Left renal pelvis (tissue), 4 donors: Measurements from ENCODE around the gene PTPRB. TPM values are rescaled to one million over a fixed set of nuclear protein-coding genes. Genes with fewer than 3 reads are reported as not detected.
A peak's percentile ranks its signal among the peaks of the same experiment; 100 is the strongest.

Experiments used
- DNase-seq, 4 donors: peaks; one replicate each; pipeline ENCODE4 v3.0.0-alpha.2; 2013; ENCODE audit warnings: low read depth in 4 of 4, low spot score in 3 of 4
- polyA plus RNA-seq, 4 donors: library from polyadenylated mRNA; unstranded; fragments of 120-200 nt; gene quantifications; one replicate each; pipeline ENCODE4 v1.2.1, GENCODE V29; 2013; ENCODE audit not compliant: insufficient read length in 4 of 4

The PTPRB gene
- polyA plus RNA-seq, 4 donors: 7.5 to 20.9 (median 16.5) TPM

DNA sequence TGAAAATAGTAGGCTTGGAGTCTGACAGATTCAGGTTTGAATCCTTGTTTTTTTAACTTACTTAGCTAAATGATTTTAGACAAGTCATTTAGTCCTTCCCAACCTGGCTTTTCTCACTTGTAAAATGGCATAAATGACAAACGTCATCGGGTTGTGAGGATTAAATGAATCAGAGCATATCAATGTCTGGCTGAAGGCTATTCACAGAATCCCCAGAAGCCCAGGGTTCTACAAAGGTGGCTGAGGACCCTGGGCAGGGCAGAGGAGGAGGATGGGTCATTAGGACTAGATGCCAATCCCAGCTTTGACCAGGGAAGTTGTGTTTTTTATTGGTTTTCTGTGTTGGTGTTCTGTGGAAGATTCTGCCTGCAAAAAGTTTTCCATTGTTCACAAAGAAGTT is 7.6 kb upstream of the PTPRB start:
- no peak for DNase-seq

DNA sequence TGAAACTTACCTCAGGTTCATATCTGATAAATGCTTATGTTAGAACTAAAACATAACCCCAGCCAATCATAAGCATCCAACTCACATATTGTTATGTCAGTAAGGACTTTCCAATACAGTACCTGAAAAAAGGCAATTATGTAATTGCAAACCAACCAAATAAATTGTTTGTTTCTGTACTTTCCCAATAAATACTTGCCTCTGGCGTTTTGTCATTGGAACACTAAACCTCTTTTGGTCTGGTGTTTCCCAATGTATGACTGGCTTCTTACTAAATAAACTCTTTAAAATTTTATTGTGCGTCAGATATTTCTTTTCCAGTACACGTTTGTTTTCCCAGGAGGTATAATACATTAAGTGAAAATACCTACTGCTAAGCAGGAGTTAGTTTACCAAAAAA is 6.7 kb upstream of the PTPRB start:
- DNase-seq: no peak

DNA sequence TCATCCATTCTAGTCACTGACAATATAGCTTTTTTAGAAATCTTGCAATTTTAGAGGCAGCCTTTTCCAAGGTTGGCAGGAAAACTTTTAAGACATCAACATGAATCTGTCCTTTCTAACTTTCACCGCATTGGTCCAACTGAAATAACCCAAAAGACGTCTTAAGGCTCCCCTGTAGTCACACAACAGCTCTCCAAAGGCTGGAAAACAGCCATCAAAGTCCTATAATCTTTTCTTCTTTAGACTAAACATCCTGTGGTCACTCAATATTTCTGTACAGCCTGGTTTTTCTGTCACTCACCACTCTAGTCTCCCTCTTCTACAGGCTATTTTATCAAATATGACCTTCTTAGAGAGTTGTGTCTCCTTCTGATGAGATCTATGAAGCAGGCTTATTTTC is 4.5 kb upstream of the PTPRB start:
- no peak for DNase-seq

DNA sequence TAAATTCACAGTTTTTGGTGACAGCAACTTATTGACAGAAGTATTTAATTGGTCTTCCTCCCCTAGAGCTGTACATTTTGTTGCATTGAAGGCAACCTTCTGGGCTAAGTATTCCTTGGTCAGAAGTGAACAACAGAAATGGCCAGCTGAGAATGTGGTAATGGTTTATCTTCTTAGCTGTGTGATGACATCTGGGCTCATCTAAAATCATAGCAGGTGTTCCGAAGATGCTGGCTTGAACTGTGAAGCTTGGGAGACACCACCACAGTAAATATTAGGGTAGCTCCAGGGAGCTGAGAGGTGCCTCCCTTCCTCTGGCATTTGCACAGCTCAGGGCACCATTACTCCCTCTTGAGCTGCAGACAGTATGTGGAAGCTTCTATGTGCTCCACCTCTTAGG is 3.7 kb upstream of the PTPRB start:
- no peak for DNase-seq

DNA sequence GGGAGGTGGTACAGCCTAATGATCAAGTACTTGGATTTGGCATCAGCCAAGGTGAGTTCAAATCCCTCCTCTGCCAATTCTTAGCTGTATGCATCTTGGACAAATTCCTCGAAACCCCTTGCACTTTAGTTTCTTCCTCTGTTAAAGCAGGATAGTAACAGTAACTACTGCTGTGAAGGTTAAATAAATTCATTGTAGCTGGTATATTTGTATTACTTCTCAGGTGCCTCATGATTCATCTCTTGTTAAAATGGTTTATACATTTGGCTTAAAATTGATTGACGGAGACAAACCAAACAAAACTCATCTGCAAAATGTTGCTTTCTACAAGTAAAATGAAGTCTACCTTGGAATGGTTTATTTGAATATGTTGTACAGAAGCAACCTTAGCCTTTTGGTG is 2.3 kb upstream of the PTPRB start:
- no peak for DNase-seq

DNA sequence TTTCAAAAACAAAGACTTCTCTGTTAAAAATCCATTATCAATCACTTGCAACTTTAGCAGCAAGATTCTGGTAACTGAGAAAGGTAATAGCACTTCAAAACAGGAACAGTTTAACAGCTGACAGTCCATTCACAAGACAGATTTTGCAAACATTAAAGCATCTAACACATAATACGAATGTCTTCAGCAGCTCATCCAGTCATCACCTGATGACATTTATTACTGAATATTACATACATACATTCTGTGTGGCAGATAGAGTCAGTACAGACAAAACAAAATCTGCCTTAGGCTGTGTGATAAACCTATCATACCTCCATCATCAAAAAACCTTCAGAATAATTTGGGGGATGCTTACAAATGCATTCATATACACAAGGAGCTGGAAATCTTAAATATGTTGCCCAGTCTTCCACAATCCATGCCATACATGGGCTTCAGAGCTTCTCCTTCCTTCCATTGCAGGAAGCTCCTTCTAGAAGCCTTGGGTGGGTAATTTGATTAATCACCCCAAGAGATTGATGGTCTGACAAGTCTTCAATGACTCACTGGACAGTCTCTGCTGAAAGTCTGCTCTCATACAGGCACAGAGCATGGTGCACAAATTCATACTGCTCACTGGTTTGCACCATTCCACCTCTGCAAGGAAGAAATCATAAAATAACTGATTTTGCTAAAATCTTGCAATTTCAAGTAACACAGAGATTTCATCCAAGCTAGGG is 1.6 kb upstream of the PTPRB start:
- no peak for DNase-seq

DNA sequence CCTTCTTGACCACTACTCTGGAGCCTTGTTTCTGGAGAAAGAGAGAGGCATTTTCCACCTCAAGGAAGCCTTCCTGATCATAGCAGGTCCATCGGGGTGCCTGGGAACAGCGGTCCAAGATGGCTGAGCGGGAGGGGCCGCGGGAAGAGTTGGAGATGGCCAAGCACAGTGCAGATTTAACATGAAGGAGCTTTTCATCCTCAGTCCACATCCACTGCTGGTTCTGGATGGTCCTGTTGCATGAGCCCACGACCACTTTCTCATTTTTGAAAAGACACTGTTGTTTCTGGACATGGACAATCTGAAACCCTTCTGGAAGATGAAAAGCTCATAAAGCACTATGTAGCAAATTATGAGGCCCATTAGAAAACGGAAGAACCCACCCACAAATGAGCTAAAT is 1.5 kb downstream of the PTPRB start:
- DNase-seq: no peak

DNA sequence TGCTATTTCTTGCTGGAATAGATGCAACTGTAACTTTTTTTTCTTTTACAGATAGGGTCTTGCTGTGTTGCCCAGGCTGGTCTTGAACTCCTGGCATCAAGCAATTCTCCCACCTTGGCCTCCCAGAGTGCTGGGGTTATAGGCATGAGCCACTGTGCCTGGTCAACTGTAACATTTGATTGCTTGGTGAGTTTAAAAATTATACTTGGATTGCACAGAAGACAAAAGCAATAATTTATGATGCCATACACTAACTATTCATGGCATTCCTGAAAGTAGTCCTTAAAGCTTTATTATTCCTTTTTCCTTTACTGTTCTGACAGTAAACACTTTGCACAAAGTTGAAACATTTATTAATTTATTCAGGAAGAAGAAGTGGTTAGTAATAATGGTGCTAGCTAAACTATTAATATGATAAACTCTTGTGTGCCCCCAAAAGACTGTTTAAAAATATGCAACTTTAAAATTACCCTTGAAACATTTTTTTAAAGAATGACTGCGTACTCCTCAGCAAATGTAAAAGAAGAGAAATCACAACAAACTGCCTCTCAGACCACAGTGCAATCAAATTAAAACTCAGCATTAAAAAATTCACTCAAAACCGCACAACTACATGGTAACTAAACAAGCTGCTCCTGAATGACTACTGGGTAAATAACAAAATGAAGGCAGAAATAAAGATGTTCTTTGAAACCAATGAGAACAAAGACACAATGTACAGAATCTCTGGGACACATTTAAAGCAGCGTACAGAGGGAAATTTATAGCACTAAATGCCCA is 8.3 kb downstream of the PTPRB start:
- DNase-seq: no peak

DNA sequence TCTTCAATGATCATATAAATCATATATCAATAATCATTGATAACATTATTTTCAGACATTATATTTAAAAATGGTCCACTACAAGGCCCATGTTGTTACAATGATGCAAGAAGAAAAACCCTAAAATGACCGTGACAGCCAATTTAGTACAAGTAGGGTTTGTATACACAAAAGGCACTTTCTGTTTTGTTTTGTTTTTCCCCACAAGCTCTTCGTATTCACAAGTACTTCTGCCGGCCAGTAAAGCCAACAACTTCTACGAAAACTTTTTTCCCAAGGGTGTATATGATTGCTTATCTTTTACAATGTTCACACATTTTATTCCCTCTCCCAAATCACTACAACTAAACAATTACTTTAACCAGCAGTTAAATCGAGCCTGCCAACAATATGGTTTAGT is 9.6 kb downstream of the PTPRB start:
- no peak for DNase-seq

DNA sequence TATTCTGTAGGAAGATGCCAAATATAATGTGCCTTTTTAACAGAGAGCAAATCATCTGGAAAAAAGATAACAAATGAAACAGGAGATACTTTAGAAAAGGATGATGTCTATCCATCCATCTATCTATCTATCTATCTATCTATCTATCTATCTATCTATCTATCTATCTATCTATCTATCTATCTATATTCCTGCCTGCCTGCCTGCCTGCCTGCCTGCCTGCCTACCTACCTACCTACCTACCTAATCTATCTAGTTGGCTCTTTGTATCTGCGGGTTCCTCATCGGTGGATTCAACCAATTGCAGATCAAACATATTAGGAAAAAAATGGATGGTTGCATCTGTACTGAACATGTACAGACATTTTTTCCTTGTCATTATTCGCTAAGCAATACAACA is 11.0 kb downstream of the PTPRB start:
- no peak for DNase-seq

DNA sequence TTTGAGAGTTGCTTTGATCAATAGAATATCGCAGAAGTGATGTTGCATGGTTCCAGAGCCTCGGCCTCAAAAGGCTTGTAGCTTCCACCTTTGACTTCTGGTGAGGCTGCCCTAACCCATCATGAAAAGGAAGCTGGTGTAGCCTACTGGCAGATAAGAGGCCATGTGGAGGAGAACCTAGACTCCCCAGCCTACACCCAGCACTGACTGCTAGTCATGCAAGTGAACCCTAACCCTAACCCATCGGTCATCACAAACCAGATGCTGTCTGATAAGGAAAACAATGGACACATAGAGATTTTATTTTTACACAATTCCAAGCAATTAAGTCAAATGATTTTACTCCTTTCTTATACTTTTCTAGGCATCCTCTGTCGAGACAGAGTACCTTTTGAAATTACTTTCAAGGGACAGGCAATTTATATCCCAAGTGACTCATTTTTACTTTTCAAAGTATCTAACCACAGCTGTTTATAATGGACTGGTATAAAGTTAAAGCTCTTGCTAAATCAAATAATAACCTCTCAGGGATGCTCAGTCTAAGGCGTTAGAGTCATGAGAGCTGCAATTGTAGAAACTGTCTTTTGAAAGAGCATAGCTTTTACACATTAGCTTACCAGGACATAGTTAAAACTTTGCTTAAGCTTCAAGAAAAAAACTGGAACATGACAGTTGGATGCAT is 17.6 kb downstream of the PTPRB start:
- DNase-seq: no peak

DNA sequence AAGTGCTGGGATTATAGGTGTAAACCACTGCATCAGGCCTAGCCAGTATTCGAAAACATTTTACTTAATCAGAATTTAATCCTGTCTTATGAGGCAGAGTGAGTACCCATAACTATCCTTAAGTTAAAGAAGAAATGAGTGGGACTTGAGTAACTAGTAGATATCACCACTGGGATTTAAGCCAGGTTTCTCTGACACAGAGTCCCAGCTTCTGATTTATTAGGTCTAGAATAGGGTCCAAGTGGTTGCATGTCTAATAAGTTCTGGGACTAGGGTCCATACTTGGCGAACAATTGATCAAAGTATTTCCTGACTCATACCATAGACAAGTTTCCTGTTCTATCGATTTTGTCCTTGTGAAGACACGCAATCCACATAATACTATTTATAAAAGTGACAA is 18.9 kb downstream of the PTPRB start:
- DNase-seq: no peak

DNA sequence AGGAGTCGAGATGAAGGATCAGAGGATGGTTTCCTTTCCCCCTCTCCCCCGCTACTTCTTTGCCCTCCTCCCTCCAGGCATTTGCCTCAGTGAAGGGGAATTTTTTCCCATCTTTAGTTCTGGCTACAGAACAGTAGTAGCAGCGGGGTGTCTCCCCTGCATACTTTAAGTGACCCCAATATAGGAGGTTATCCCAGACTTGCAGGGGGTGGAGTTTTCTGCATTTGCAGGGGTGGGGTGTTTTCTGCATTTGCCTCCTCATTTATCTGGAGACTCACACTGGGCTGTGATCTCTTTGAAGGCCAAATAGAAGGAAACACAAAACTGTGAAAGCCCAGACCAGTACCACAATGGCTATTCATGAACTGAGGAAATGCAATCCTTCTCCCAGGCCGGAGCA is 19.8 kb downstream of the PTPRB start:
- no peak for DNase-seq

DNA sequence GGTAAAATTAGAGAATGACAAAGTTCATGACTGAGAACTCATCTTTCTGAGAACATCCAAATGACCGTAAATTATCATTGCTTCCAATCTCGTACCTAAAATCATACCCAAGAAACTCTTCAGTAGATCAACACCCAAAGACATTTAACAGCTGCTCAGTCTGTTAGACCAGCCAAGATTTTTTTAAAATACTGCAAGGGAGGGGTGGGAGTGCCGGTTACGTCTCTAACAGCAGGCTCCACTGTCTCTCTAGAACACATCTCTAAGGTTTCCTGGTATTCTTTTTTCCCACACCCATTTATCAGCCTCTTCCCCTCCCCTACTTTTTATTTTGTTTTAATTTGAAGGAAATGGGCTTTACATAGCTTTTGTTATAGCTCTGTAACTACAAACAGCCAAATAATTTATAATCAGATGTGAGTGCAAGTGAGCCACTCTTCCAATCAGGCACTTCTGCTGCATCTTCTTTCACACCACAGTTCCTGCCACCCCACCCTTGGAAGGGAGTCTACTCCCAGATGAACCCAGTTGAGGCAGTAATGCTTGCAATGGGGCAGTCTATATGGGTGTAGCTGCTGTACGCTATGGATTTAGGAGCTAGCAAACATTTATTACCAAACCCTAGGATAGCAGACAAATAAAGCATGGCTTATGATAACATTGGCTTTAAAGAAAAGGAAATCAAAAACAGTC is 21.9 kb downstream of the PTPRB start:
- DNase-seq: no peak

DNA sequence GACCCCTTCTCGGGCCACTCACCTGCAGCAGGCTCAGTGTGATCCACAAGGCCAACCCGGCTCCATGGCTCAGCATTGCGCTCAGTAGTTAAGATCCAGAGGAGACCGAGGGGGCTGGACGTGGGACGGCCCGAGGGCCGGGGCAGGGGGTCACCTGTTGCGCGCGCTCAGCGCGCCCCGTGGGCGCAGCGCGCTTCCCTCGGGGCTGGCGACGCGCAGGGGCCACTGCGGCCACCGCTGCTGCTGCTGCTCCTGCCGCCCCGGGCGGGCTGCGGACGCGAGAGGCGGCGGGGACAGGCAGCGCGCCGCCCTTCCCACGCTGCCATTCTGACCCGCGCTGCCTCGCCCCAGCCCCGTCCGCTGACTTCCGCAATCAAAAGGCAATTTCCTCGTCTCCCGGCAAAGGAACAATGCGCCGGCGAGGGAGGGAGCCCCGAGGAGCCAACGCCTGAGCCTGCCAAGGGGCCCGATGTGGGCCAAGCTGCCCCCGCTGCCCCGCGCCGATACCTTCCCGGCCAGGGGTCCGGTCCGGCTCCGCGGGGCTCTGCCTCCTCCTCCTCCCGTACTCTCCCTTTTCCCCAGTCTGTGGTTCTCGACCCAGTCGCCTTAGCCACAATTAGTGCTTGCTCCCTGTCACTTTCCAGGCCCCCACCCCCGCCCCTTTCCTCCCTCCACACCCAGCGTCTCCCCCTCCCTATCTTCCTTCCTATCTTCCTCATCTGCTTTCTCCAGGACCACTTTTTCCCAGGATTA is 27.3 kb downstream of the PTPRB start:
- peak in 1 of 4 donors; percentile 11 for DNase-seq

DNA sequence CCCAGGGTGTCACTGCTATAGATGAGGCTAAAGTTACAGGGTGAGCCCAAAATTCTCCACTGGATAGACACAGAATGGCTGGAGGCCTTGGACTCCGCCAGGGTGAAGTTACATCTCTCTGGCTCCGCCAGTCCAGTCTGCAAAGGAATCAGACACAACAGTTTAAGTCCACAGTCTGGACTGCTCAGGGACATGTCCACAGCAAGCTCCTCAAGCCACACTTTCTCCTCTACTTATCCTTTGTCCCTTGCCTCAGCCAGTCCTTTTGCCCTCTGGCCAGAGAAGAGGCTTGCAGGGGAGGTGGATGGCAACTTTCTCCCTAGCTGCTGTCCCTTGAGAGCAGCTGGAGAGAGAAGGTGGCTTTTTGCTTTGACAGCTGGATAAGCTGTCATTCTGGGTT is 28.0 kb downstream of the PTPRB start:
- no peak for DNase-seq

DNA sequence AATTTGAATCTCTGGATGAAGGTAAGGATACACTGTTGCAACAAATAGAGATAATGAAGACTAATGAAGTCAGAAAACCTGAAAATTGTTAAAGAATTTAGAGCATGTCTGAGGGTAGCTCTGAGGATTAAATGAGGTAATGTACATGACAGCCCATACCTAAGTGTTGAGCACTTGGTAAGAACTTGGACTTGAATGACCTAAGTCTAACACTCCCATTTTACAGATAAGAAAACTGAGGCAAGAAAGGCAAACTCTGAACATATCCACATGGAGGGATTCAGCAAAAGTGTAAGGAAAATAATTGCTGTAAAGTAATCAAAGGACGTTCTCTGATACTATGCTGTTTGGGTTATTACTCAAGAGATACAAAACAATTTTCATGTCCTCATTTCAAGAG is 29.0 kb downstream of the PTPRB start:
- DNase-seq: no peak

DNA sequence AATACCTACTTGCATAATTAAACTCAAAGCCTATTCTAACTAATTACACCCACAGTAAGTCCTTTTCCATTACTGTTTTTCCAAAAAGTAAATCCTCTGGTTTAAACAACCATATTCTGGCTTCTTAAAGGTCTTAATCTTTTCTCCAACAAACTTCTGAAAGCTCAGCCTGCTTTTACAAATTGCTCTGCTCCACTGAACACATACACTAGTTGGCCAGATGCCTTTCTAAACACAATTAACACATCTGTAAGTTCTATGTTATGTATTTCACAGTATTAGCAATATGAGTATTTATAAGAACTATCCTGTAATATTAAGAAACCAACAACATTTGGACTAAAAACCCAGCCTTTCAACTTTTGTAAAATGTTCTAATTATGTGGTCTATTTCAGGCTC is 30.1 kb downstream of the PTPRB start:
- no peak for DNase-seq

DNA sequence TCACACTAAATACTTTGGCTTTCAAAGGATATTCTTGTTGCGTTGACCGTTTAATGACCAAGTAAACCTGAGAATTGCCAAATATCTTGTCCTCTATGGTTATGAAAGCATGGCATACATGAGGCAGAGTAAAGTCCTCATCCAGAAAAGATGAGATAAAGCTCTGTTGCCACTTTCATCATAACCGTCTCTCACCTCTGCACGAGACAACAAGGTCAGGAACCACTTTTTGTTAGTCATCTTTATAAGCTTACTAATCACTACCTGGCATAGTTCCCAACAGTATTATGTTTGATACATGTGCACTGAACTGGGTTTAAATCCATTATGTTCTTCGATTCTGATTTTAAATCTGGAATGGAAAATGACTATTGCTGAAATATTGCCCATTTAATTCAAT is 31.3 kb downstream of the PTPRB start:
- DNase-seq: no peak

DNA sequence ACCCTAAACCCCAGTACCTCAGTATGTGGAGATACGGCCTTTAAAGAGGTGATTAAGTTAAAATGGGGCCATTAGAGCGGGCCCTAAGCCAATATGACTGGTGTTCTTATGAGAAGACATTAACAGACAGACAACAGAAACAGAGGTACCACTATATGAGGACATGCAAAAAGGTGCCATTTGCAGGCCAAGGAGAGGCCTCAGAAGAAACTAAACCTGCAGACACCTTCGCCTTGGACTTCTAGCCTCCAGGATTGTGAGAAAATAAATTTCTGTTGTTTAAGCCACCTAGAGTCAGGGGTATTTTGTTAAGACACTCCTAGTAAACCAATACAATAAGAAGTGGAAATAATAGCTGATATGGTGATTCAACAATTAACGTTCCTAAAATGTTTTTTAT is 32.6 kb downstream of the PTPRB start:
- DNase-seq: no peak

DNA sequence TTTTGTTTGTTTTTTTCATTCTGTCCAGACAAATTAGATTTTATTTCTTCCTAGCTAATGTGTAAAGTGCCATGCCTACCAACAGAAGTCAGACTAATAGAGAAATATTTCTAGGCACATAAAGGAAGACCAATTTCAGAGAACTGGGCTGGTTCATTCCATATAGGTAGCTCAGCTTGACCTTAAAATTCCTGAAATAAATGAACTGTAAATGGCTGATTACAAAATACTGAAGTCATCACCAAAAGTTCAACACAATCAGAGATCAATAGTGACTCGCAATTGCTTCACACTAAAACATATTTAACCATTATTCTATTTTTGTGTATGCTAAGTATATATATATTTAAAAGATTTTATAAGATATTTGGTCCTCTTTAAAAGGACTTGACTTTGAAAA is 34.2 kb downstream of the PTPRB start:
- no peak for DNase-seq
